LNCAP (cell line): ENCODE measurements around the gene ADGRG7.

Experiments used
- CTCF ChIP-seq: fragments of 450-650 bp; IDR thresholded peaks from 2 replicates; pipeline ENCODE4 v1.5.1; 2017; ENCODE audit warnings: mild to moderate bottlenecking

Gene ADGRG7

GRCh38 chr3:100588251-100588650 is 21.1 kb upstream of the ADGRG7 start:
- TF ChIP-seq CTCF: no peak

GRCh38 chr3:100590114-100590839 is 19.1 kb upstream of the ADGRG7 start:
- TF ChIP-seq CTCF: peak; percentile 81

GRCh38 chr3:100590840-100591147 is 18.6 kb upstream of the ADGRG7 start:
- peak; percentile 13; the same call in 1 of the 2 replicates for TF ChIP-seq CTCF

GRCh38 chr3:100591411-100591810 is 18.0 kb upstream of the ADGRG7 start:
- TF ChIP-seq CTCF: no peak

DNA sequence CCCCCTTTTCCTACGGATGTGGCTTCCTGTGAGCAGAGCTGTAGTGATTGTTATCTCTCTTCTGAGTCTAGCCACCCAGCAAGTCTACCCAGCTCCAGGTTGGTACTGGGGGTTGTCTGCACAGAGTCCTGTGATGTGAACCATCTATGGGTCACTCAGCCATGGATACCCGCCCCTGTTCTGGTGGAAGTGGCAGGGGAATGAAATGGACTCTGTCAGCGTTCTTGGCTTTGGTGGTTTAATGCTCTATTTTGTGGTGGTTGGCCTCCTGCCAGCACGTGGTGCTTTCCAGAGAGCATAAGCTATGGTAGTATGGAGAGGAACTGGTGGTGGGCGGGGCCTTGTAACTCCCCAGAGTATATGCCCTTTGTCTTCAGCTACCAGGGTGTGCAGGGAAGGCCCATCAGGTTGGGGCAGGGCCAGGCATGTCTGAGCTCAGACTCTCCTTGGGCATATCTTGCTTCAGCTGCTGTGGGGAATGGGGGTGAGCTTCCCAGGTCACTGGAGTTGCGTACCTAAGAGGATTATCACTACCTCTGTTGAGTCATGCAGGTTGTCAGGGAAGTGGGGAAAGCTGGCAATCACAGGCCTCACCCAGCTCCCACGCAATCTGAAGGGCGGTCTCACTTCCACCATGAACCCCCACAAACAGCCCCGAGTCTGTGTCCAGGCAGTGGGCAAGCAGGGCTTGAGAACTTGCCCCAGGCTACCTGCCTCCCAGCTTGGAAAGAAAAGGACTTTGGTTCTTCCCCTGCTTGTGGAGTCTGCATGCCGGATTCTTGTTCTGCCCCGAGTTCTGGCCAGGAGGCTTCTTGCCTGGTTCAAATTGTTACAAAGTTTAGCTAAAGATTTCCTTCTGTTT is 9.0 kb upstream of the ADGRG7 start:
- no peak for TF ChIP-seq CTCF

DNA sequence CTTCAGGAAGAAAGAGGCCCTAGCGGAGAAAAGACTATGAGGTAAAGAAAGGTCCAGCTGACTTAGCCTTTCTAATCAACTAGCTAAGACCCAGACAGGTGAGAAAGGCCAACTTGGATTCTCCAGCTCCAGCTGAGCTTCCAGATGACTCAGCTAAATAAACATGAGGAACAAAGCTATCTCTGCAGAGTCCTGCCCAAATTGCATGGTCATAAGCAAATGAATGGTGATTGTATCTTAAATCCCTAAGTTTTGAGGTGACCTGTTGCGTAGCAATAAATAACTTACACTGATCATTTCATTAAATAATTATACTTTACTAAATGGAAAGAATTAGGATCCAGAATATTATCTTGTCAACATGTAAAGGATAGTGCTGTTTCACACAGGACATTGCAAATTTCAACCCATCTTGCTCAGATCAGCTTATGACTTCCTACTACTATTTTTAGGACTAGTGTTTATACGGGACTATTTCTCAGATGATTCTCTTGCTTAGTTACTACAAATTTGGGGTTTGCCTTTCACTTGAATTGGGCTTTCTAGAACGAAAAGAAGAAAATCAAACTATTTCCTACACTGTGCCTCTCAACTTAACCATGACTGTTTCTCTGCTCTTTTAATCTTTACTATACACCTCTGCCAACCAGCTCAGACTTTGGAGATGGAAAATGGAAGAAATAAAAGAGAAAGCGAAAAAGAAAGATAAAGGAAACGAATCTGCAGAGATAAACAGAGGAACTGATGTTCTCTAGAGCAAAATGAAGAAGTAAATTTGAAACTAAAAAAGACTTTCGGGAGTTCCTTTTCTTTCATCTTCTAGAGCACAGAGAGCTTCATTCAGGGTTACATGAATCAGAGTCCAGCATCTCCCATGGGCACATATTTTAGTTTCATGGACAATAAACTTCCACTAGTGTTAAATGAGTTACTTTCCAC is 6.6 kb upstream of the ADGRG7 start:
- no peak for TF ChIP-seq CTCF

DNA sequence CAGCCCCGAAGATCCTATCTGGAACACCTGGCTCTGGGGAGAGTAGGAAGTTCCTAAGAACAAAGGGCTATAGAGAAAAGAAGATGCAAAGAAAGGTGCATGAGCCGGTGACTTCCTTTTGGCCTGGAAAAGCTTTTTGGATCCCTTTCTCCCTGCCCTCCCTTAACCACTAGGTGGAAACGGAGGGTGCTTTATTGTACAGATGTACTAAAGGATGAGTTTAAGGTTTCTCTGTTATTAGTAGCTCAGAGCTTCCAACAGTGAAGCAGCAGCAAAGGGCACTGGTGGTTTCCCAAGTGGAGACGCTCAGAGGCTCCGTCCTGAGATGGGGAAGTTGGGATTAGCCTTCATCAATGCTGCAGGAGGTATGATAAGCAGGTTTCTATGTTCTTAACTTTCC is 5.9 kb upstream of the ADGRG7 start:
- TF ChIP-seq CTCF: peak; percentile 47; the same call in 1 of the 2 replicates
